Measurements from ENCODE around the gene NQO2.
A peak's percentile ranks its signal among the peaks of the same experiment; 100 is the strongest.
"Not testable (repeated sequence)": the region's sequence is repeated elsewhere in the genome, so short reads cannot be mapped to it uniquely, and the experiment has no call there.

The NQO2 gene

DNA sequence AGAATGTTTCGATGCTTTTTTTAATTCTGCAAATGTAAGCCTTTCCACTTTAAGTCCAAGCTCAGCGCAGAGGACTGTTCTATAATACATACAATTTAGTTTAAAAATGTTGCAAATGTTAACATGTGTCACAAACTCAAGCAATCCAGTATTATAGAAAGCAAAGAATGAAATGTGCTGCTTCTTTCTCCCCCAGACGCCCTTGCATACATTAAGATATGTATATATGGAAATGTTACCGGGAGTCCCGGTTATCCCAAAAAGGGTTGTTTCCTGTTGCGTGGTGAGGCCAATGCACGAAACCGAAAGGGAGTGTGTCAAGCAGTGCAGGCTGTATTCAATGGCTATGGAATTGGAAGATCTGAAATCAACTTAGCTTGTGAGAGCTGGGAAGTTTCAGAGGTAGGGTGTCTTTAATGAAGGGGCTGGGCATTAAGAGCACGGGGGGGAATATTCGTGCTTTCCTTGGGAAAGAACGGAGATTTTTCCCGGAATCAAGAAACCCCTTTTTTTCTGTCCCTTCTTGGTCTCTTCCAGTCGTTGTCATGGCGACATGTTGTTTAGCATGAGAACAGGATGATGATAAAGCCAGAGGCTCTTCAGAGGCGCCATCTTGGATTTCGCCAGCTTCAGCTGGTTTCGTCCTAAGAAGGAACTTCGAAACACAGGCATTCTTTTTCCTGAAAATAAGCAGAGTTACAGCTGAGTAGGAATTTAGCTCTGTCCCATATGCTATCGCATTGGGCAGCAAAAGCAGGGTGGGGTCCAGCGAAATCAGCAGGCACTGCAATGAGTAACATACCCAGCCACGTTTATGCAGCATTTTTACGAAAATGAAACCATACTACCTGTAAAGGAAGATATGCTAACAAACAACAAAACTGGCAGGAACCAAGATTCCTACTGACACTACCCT lies 10.1 kb upstream of the NQO2 start:
- DNase-seq, result peak; percentile 80

GRCh38 chr6:2990248-2990931 lies 9.3 kb upstream of the NQO2 start:
- no peak for DNase-seq

DNA sequence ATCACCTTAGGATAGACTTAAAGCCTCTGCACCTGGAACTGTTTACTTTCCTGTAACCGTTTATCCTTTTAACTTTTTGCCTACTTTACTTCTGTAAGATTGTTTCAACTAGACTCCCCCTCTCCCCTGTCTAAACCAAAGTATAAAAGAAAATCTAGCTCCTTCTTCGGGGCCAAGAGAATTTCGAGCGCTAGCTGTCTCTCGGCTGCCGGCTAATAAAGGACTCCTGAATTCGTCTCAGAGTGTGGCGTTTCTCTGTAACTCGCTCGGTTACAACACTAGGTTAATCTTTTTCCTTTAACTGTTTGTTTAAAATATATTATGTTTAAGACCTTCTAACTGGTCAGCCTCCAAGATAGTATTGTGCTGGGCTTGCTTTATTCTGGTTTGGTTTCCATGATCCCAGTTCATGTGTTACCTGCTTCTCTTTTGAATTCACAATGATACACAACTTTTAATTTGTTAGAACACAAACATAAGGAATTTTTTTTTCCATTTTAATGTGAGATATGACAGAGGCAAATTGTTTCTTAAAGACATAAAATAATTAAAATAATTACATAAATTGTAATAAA lies 8.7 kb upstream of the NQO2 start:
- no peak for DNase-seq

DNA sequence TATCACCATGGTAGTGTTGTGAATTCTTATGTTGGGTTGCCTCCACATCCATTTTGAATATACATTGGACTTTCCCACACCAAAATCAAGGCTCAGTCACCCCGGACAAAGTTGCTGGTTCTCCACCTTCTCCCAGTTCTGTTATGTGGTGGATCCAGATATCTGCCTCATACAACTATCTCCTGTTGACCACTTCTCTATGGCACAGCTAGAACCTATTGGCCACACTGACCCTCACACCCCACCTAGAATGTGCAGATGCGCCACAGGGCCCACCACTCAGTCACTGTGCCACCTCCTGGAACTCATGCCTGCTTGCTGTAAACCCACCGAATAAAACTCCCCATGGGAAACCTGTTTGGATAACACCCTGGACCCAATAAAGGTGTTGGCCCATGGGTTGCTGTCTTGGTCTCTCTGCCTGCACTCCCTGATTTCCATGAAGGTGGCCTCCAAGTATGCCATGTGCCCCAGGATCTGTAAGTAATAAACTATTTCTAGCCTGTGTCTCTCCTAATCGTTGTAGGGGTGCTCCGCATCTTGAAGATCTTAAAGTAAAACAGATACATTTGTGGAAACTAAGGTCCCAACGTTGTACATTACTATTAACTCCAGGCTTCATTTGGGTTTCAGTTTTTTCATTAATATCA lies 7.2 kb upstream of the NQO2 start:
- no peak for DNase-seq

- DNase-seq, result no peak
Observed at GRCh38 chr6:2993755-2994317, 5.9 kb upstream of the NQO2 start.

GRCh38 chr6:2998249-2998997 lies 1.3 kb upstream of the NQO2 start:
- peak; percentile 10 for DNase-seq

DNA sequence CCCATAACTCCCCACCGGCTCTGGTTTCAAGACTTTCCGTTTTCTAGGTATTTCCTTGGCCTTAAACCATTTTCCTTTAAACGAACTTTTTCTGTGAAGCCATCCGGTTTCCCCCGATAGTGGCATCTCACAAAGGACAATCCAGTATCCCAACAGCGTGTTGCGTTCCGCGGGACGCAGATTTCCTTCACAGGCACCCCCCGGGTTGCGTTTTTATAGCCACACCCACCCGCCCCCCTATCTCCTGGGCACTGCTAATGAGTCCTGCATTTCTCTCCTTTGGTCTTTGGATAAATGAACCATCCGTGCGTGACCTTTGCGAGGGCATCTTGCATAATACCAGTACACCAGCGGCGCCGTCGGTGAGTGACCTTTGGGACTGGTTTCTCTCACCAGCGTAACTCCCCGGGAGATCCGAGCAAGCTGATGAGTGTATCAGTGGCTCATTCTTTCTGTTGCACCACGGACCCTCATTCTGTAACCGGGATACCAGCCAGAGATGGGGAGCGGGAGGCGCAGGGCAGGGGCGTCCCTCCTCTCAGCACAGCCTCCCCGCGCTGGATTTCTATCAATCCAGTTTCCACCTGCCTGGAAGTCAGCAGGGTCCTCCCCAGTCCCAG lies 586 bp upstream of the NQO2 start:
- peak; percentile 60 for DNase-seq

- no peak for DNase-seq
Observed at GRCh38 chr6:3001146-3001772, 1.6 kb downstream of the NQO2 start.

- peak; percentile 56 for DNase-seq
Observed at GRCh38 chr6:3001773-3002293, 2.1 kb downstream of the NQO2 start.

DNA sequence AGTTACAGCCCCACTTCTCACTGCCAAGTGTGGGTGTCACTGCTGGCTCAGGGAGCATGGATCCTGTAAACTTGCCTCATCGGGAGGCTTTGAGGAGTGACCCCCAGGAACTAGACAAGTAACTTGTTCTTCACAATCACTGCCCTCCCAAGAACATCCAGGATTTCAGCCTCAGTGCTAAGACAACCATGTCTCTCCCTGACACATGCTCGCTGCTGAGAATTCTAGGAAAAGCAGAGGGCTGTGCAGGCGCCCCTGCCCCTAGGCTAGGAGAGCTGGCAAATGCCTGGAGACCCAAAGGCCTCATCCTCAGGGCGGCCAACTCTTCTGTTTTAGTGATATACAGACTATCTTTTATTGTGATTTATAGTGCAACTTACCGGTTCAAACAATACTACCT lies 3.5 kb downstream of the NQO2 start:
- DNase-seq, result not testable (repeated sequence)

- no peak for DNase-seq
Observed at GRCh38 chr6:3005077-3005476, 5.4 kb downstream of the NQO2 start.

- DNase-seq, result no peak
Observed at GRCh38 chr6:3005874-3006273, 6.2 kb downstream of the NQO2 start.

- no peak for DNase-seq
Observed at GRCh38 chr6:3006476-3006875, 6.8 kb downstream of the NQO2 start.

DNA sequence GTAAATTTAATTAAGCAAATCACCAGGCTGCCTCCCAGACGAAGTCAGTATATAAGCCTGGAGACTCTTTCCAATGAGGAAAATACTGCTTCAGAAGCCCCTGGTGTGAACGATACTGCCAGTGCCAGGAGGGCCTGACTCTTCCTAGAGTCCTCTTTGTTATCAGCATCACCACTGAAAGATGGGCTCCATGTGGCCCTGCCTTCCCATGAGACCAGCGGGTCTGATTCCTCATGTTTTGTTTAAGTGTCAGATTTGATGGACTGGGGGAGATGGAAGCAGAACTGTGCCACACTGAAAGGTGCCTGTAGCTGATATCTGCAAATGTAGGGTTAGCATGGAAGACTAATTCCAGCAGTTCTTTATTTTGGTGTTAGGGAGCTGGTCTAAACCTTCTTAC lies 7.9 kb downstream of the NQO2 start:
- no peak for DNase-seq

DNA sequence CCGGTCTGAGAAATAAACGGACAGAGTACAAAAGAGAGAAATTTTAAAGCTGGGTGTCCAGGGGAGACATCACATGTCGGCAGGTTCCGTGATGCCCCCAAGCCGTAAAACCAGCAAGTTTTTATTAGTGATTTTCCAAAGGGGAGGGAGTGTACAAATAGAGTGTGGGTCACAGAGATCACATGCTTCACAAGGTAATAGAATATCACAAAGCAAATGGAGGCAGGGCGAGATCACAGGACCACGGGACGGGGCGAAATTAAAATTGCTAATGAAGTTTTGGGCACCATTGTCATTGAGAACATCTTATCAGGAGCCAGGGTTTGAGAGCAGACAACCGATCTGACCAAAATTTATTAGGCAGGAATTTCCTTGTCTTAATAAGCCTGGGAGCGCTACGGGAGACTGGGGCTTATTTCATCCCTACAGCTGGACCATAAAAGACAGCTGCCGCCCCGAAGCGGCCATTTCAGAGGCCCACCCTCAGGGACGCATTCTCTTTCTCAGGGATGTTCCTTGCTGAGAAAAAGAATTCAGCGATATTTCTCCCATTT lies 9.1 kb downstream of the NQO2 start:
- not testable (repeated sequence) for DNase-seq

GRCh38 chr6:3009930-3010329 lies 10.2 kb downstream of the NQO2 start:
- DNase-seq, result no peak

DNA sequence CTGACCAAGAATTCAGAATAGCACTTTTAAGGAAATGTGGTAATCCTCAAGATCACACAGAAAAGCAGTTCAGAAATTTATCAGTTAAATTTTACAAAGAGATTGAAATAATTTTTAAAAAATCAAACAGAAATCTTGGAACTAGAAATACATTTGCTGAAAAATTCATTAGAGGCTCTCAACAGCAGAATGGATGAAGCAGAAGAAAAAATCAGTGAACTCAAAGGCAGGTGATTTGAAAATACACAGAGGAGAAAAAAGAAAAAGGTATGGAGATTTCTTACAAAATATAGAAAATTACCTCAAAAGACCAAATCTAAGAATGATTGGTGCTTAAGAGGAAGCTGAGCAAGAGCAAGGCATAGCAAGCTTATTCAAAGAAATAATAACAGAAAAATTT lies 11.5 kb downstream of the NQO2 start:
- DNase-seq, result no peak

GRCh38 chr6:3011592-3011991 lies 11.9 kb downstream of the NQO2 start:
- no peak for DNase-seq

DNA sequence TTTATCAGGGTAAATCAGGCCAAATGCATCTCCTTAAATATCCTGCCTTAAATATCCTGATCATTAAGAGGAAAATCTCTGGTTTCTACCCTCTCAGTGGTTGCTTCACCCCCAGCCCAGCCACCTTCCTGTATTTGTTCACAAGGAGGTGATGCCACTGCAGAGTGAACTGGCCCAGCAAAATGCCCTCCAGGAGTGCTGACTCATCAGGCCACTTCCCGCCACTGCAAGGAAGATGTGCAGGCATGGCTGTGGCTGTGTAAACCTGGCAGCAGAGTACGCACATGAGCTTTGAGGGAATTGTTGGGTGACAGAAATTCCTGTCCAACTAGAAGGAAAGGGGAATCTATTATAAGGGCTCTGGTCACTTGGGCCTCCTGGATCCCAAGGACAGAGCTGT lies 13.8 kb downstream of the NQO2 start:
- peak; percentile 21 for DNase-seq

- DNase-seq, result no peak
Observed at GRCh38 chr6:3013901-3014674, 14.4 kb downstream of the NQO2 start.

All from NK-92 treated with Interleukin-12 subunit alpha and Interleukin-12 subunit beta, amount 100 ng/mL, for 24 hours (cell line).